ENCODE results near the gene ENPP7.
A peak's percentile ranks its signal among the peaks of the same experiment; 100 is the strongest.

Gene ENPP7

GRCh38 chr17:79788989-79789942, 58.5 kb downstream of the ENPP7 start:
- peak; percentile 9 for FAIRE-seq
- DNase-seq (ENCODE audit: insufficient read length, low spot score): no peak

GRCh38 chr17:79789943-79790804, 59.4 kb downstream of the ENPP7 start:
- DNase-seq (ENCODE audit: insufficient read length, low spot score) (peak; percentile 71), FAIRE-seq (peak; percentile 36)

- DNase-seq (ENCODE audit: insufficient read length, low spot score) (no peak), FAIRE-seq (no peak)
Observed at GRCh38 chr17:79790805-79791734, 60.3 kb downstream of the ENPP7 start.

- FAIRE-seq (no peak), DNase-seq (ENCODE audit: insufficient read length, low spot score) (no peak)
Observed at GRCh38 chr17:79791735-79792161, 61.0 kb downstream of the ENPP7 start.

Data from HTR-8/SVneo (cell line).